Common myeloid progenitor, CD34-positive (primary cell): ENCODE data around the gene LRRC3.

Source experiments
- CTCF ChIA-PET: fragments of 350-600 bp; sonication (Branson Sonifier 250); formaldehyde crosslinking; loops from one replicate; lab custom pipeline; 2021; ENCODE audit warnings: antibody characterized with exemption; lab: Charles Lee
- POLR2A ChIA-PET: fragments of 350-600 bp; sonication (Branson Sonifier 250); formaldehyde crosslinking; loops from one replicate; lab custom pipeline; 2021; ENCODE audit warnings: antibody characterized with exemption; lab: Charles Lee
- DNase-seq, 3 donors: peaks; one replicate each; pipeline versions ENCODE4 v3.0.0 to v3.0.0-alpha.2; 2013
- H3K27ac ChIP-seq, 2 experiments: 1 replicate in 1 of 2; 2 replicates in 1 of 2; pipeline ENCODE4 v1.7.0; 2013; ENCODE audit warnings: inconsistent platforms in 2 of 2, low read length in 2 of 2, mild to moderate bottlenecking in 2 of 2, low read depth in 1 of 2, moderate library complexity in 1 of 2; ENCODE audit not compliant: severe bottlenecking in 2 of 2, insufficient read depth in 1 of 2, poor library complexity in 1 of 2
- H3K27me3 ChIP-seq, 5 experiments: replicated peaks in 2 of 5; 1 replicate in 3 of 5; 2 replicates in 2 of 5; pipeline versions ENCODE4 v1.6.1 to v1.7.0; 2013; ENCODE audit warnings: low read length in 4 of 5, mild to moderate bottlenecking in 2 of 5, moderate library complexity in 2 of 5, inconsistent platforms in 1 of 5; ENCODE audit not compliant: insufficient read depth in 5 of 5, control insufficient read depth in 4 of 5
- H3K36me3 ChIP-seq, 4 experiments: 1 replicate in 2 of 4; 2 replicates in 2 of 4; pipeline versions ENCODE4 v1.6.1 to v1.7.0; 2013; ENCODE audit warnings: low read length in 3 of 4, control low read depth in 1 of 4, mild to moderate bottlenecking in 1 of 4; ENCODE audit not compliant: control insufficient read depth in 4 of 4, insufficient read depth in 4 of 4
- H3K4me1 ChIP-seq, 4 experiments: 1 replicate in 3 of 4; 2 replicates in 1 of 4; pipeline versions ENCODE4 v1.6.1 to v1.7.1; 2013; ENCODE audit warnings: low read length in 3 of 4, mild to moderate bottlenecking in 3 of 4, control low read depth in 1 of 4, inconsistent platforms in 1 of 4, moderate library complexity in 1 of 4; ENCODE audit not compliant: control insufficient read depth in 4 of 4, insufficient read depth in 4 of 4; ENCODE audit errors: control extremely low read depth in 1 of 4
- H3K4me3 ChIP-seq, 7 experiments: 1 replicate in 4 of 7; 2 replicates in 3 of 7; pipeline versions ENCODE4 v1.5.1 to v1.7.0; 2013; ENCODE audit warnings: mild to moderate bottlenecking in 7 of 7, low read length in 6 of 7, moderate library complexity in 6 of 7, inconsistent platforms in 2 of 7, low read depth in 2 of 7, control low read depth in 1 of 7; ENCODE audit not compliant: insufficient read depth in 4 of 7, control insufficient read depth in 1 of 7; ENCODE audit errors: extremely low read depth in 1 of 7
- H3K9me3 ChIP-seq, 5 experiments: 1 replicate in 4 of 5; 2 replicates in 1 of 5; pipeline versions ENCODE4 v1.6.1 to v1.7.1; 2013; ENCODE audit warnings: low read length in 4 of 5, mild to moderate bottlenecking in 2 of 5, inconsistent platforms in 1 of 5, low read depth in 1 of 5, moderate library complexity in 1 of 5; ENCODE audit not compliant: control insufficient read depth in 4 of 5, insufficient read depth in 2 of 5; ENCODE audit errors: control extremely low read depth in 1 of 5
- WGBS: methylation state at CpG from one replicate; pipeline ENCODE4 v1.1.5; 2013; ENCODE audit not compliant: insufficient coverage; 5-methylcytosine and 5-hydroxymethylcytosine counted together

Gene LRRC3

DNA sequence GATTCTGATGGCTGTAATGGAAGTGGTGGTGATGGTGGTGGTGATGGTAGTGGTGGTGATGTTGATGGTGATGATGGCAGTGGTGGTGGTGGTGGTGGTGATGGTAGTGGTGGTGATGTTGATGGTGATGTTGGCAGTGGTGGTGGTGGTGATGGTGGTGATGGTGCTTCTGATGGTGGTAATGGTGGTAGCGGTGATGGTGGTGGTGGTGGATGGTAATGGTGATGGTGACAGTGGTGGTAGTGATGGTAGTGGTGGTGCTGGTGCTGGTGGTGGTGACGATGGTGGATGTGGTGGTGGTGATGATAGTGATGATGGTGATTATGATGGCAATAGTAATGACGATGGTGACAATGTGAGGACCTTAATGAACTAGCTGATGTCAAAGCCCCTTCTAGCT is 35.6 kb upstream of the LRRC3 start:
- 100% methylated on average over 2 of the region's 3 CpGs for WGBS
- Histone ChIP-seq H3K9me3 (peaks cover 0 to 13% (median 2%) of the 10 kb centered on the region in 5 experiments), H3K4me3 (no peak overlapping the region), H3K4me1 (no peaks in the 10 kb centered on the region), H3K27ac (no peak overlapping the region), H3K36me3 (peaks cover 0 to 16% (median 0%) of the 10 kb centered on the region in 4 experiments), H3K27me3 (no peaks in the 10 kb centered on the region)
- CTCF ChIA-PET: no interaction called here
- POLR2A ChIA-PET: no interaction called here
- DNase-seq: no peak

DNA sequence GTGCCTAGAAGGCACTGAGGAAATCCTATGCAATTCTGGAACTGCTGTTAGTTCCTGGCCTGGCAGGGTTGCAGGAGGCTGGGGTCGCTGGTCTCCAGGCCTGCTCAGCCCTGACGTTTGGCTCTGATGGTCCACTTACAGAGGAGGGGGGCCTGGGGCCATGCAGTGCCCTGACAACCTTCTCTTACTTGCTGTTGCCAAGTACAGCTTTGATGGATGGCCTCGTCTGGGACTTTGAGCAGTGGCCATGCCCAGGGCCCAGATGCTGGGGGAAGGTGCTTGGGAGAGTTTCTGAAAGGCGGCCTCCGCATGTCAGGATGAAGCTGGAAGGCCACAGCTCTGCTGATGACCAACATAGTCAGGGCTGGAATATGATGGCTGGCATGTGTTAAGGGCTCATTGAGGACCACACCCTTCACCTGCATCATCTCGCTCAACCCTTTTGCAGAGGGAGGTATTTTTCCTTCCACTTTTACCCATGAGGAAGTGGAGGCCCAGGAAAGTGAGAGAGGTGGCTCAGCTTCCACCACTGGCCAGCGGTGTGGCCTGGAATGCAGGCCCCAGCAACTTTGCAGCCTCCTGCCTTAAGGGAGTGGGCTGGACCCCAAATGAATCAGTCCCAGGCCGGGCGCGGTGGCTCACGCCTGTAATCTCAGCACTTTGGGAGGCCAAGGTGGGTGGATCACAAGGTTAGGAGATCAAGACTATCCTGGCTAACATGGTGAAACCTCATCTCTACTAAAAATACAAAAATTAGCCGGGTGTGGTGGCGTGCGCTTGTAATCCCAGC is 34.7 kb upstream of the LRRC3 start:
- CTCF ChIA-PET: interaction anchor here (1.2 kb wide), 1 partner anchor 10 kb away, joined by 3 read pairs; no protein-coding TSS in a partner anchor
- Histone ChIP-seq H3K27me3 (no peaks in the 10 kb centered on the region), H3K4me1 (no peaks in the 10 kb centered on the region), H3K36me3 (peaks cover 0 to 16% (median 0%) of the 10 kb centered on the region in 4 experiments), H3K9me3 (peaks cover 0 to 13% (median 2%) of the 10 kb centered on the region in 5 experiments), H3K4me3 (no peak overlapping the region), H3K27ac (no peak overlapping the region)
- WGBS: 94% methylated on average over 5 of the region's 14 CpGs
- no peak for DNase-seq
- POLR2A ChIA-PET: no interaction called here

DNA sequence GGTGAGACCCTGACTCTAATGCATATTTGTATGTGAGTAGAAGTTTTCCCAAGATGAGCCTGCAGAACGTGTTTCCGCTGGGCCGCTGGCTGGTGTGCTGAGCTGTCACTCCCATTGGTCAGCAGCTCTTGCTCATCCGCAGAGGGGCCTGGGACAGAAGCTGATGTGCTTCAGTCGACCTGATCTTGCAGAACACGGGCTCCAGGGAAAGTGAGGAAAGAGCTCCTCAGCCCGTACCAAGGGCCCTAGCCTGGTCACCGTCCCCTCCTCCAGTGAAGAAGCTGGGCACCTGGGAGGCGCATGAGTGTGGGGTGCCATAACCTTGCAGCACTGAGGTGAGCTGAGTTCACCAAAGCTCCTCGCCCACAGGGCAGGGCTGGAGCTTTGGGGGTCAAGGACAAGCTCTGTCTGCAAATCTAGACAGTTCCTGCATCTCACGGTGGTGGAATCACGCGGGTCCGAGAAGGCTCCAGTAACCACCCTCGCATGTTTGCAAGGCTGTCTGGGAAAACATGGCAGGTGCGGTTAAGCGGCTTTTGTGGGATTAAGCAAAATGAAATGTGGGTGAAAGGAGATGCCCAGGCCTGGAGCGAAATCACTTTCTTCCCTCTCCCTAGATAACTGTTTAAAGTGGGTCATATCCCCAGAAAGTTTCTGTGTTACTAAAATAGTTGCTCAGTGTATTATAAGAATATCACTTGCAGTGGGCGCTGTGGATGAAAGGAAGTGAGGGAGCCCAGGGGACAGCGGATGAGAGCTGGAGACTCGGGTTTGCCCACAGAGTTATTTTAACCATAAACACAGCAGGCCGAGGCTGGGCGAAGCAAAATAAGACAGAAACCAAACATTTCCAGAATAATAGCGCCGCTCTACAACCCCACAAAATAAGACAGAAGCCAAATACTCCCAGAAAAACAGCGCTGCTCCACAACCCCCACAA is 33.1 kb upstream of the LRRC3 start:
- H3K9me3 ChIP-seq: peaks cover 0 to 6% (median 2%) of the 10 kb centered on the region in 5 experiments
- CTCF ChIA-PET: interaction anchor here (1.1 kb wide), 1 partner anchor 88 kb away, joined by 3 read pairs; no protein-coding TSS in a partner anchor
- WGBS: 95% methylated on average over 16 of the region's 26 CpGs

DNA sequence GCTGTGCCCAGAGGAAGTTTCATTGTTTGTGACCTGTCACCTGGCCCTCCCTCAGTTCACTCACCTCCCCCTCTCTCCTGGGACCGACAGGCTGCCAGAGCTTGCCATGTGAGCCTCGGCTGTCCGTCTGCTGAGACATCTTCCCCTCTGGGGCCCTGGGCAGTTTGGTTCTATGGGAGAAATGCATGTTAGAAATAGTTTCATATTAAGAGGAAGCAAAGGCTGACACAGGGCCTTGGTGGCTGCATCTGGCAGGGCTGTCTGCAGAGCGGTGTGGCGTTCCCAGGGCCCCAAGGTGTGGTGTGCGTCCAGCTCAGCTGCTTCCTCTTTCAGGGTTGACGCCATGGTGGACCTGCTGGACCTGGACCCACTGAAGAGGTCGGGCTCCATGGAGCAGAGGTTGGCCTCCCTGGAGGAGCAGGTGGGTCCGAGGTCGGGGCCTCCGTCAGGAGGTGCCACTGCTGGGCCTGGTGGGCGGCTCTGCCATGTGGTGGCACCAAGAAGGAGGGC is 31.9 kb upstream of the LRRC3 start:
- Histone ChIP-seq H3K27me3 (no peaks in the 10 kb centered on the region), H3K27ac (no peak overlapping the region), H3K4me1 (peaks cover 0 to 6% (median 0%) of the 10 kb centered on the region in 4 experiments), H3K36me3 (peaks cover 0 to 11% (median 0%) of the 10 kb centered on the region in 4 experiments), H3K9me3 (peaks cover 0 to 7% (median 0%) of the 10 kb centered on the region in 5 experiments), H3K4me3 (no peak overlapping the region)
- 81% methylated on average over 9 of the region's 12 CpGs for WGBS
- CTCF ChIA-PET: no interaction called here
- POLR2A ChIA-PET: no interaction called here
- DNase-seq: no peak

More for the DNA sequence above, 33.1 kb upstream of the LRRC3 start:
- H3K27me3 ChIP-seq: no peaks in the 10 kb centered on the region
- no peak overlapping the region for H3K4me3 ChIP-seq
- H3K27ac ChIP-seq: no peak overlapping the region
- POLR2A ChIA-PET: no interaction called here
- DNase-seq: no peak
- peaks cover 0 to 6% (median 0%) of the 10 kb centered on the region in 4 experiments for H3K4me1 ChIP-seq
- peaks cover 0 to 16% (median 0%) of the 10 kb centered on the region in 4 experiments for H3K36me3 ChIP-seq

DNA sequence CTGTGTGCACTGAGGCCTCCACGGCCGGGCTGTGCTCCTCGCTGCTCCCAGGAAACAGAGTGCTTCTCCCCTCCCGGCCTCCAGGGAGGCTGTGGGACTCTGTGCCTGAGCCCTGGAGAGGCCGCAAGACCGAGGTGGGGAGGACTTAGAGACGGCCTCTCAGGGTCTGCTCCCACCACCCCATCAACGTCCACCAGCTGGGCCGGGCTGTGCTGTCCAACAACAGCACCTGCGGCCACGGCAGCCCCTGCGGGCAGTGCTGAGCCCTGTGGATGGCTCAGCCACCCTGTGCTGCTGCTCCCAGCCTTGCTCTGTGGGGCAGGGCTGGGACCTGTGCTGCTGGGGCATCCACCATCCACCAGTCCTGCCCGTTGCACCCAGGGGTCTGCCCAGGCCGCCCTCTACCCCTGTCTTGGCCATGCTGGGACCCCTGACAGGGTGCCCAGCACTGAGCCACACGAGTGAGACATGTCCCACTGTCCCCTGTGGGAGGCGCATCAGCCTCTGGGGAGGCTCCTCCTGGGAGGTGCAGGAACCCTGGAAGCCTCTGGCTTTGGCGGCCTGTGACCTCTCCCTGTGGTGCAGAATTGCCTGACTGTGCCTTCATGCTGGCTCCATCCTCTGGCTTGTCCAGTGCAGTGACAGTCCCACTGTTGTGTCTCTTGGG is 31.2 kb upstream of the LRRC3 start:
- POLR2A ChIA-PET: no interaction called here
- Histone ChIP-seq H3K27ac (no peak overlapping the region), H3K9me3 (peaks cover 2 to 12% (median 4%) of the 10 kb centered on the region in 5 experiments)

DNA sequence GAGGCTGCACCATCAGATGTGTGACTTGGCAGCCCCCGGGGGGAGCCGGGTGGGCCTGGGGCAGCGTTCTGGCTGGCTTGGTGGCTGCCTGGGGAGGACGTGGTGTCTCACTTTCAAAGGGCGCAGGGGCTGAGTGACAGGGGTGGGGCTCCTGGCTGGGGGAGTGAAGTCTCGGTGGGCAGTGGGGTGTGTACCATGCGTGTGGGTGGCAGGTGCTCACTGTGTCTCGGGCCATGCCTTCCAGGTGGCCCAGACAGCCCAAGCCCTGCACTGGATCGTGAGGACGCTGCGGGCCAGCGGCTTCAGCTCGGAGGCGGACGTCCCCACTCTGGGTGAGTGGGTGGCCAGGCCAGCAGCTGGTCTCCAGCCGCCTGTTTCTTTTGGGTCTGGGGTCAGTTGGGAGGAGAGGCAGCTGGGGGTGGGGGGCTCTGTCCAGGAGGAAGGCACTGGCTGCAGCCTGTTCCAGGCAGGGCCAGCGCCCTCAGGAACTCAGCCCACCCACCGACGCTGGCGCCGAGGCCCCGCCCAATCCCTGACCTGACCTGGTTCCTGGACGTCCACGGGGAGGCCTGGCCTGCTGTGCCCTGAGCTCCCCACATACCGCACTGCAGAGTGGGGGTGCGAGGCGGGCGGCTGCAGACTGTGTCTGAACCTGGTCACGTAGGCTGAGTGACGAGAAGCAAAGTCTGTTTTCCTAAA is 30.6 kb upstream of the LRRC3 start:
- WGBS: 89% methylated on average over 26 of the region's 30 CpGs
- ChIA-PET CTCF (no interaction called here), POLR2A (no interaction called here)
- Histone ChIP-seq H3K27ac (no peak overlapping the region), H3K27me3 (no peaks in the 10 kb centered on the region), H3K9me3 (peaks cover 2 to 9% (median 4%) of the 10 kb centered on the region in 5 experiments), H3K4me3 (no peak overlapping the region), H3K4me1 (peaks cover 0 to 6% (median 0%) of the 10 kb centered on the region in 4 experiments), H3K36me3 (no peaks in the 10 kb centered on the region)
- no peak for DNase-seq

More for the DNA sequence above, 31.2 kb upstream of the LRRC3 start:
- WGBS: 91% methylated on average over 15 of the region's 17 CpGs
- H3K27me3 ChIP-seq: no peaks in the 10 kb centered on the region
- no peak overlapping the region for H3K4me3 ChIP-seq
- peaks cover 0 to 6% (median 0%) of the 10 kb centered on the region in 4 experiments for H3K4me1 ChIP-seq
- H3K36me3 ChIP-seq: peaks cover 0 to 3% (median 0%) of the 10 kb centered on the region in 4 experiments
- no peak for DNase-seq
- CTCF ChIA-PET: no interaction called here
